ENCODE results near the gene NRF1.

GRCh38 chr7:129762387-129762969 is 151.0 kb downstream of the NRF1 start:
- TF ChIP-seq CEBPB (IDR thresholded peaks at IDR 0.05) (no peak), TCF12 (IDR thresholded peaks at IDR 0.05; ENCODE audit: low read depth) (no peak), CREB1 (IDR thresholded peaks at IDR 0.05; ENCODE audit: low read depth) (no peak)

Measured in Ishikawa (cell line).